Stomach (tissue), 9 donors: ENCODE results near the gene PTPN3. TPM values are rescaled to one million over a fixed set of nuclear protein-coding genes. Genes with fewer than 3 reads are reported as not detected.
A peak's percentile ranks its signal among the peaks of the same experiment; 100 is the strongest.

ENCODE experiments used
- DNase-seq, 2 donors: peaks; one replicate each; pipeline versions ENCODE4 v3.0.0 to v3.0.0-alpha.2; 2013 to 2019
- H3K27ac ChIP-seq, 5 donors: fragments of 200-600 bp in 4 of 5; sonication (generic) in 4 of 5; one replicate each; pipeline ENCODE4 v1.5.1; 2013 to 2019; ENCODE audit warnings: mild to moderate bottlenecking in 1 of 5, moderate library complexity in 1 of 5
- H3K27me3 ChIP-seq, 3 donors: fragments of 200-600 bp; sonication (generic); one replicate each; pipeline ENCODE4 v1.5.1; 2017 to 2019; ENCODE audit warnings: mixed run types in 1 of 3
- H3K36me3 ChIP-seq, 4 donors: fragments of 200-600 bp; sonication (generic); 1 replicate in 3 of 4; 2 replicates in 1 of 4; pipeline ENCODE4 v1.5.1; 2016 to 2019
- H3K4me1 ChIP-seq, 4 donors: fragments of 200-600 bp; sonication (generic); one replicate each; pipeline ENCODE4 v1.5.1; 2016 to 2019
- H3K4me3 ChIP-seq, 4 donors: fragments of 200-600 bp; sonication (generic) in 3 of 4; one replicate each; pipeline ENCODE4 v1.5.1; 2016 to 2019; ENCODE audit warnings: mild to moderate bottlenecking in 1 of 4
- H3K9me3 ChIP-seq, 4 donors: fragments of 200-600 bp; sonication (generic); one replicate each; pipeline ENCODE4 v1.5.1; 2016 to 2019
- EP300 ChIP-seq: sonication (generic); formaldehyde crosslinking; IDR thresholded peaks from one replicate; pipeline ENCODE4 v1.6.1; 2017; ENCODE audit warnings: antibody characterized with exemption
- POLR2A ChIP-seq, 4 donors: fragments of 450-650 bp; IDR thresholded peaks; one replicate each; pipeline ENCODE4 v1.6.1; 2016; ENCODE audit warnings: antibody characterized with exemption in 4 of 4, control low read depth in 2 of 4, mild to moderate bottlenecking in 1 of 4, moderate library complexity in 1 of 4
- POLR2AphosphoS5 ChIP-seq, 3 donors: sonication (generic); formaldehyde crosslinking; IDR thresholded peaks; one replicate each; pipeline ENCODE4 v1.6.1; 2016; ENCODE audit warnings: antibody characterized with exemption in 3 of 3
- WGBS, 5 donors: extraction: QIAGEN DNeasy Blood & Tissue Kit in 3 of 5; methylation state at CpG; one replicate each; pipeline versions ENCODE4 v1.1.5 to v1.1.7; 2013 to 2018; 5-methylcytosine and 5-hydroxymethylcytosine counted together
- intact Hi-C: fragments of 100-400 bp; cut with DNase I; formaldehyde crosslinking; loops from one replicate; pipeline ENCODE4 v1.15.1; 2023; ENCODE audit warnings: low total_unique reads
- polyA plus RNA-seq, 3 donors: library from polyadenylated mRNA; stranded (reverse); fragments of 200-250 nt; gene quantifications; one replicate each; pipeline ENCODE4 v1.2.3, GENCODE V29; 2013
- total RNA-seq, 5 donors: library from RNA; depleted of rRNA; stranded (reverse); fragments of >200 nt; gene quantifications; one replicate each; pipeline versions ENCODE4 v1.1.0 to v1.2.3, GENCODE V29; 2014 to 2016
- TF ChIP-seq, protein P1 (sequence below), 7 experiments: fragments of 450-650 bp in 4 of 7; fragments of 200-600 bp in 3 of 7; sonication (generic) in 3 of 7; IDR thresholded peaks; one replicate each; pipeline ENCODE4 v1.5.1; 2016 to 2019; ENCODE audit warnings: antibody characterized with exemption in 7 of 7, control low read depth in 2 of 7, mild to moderate bottlenecking in 1 of 7
- donor health status: healthy with polysubstance abuse.
- donor health status: Bipolar disorder and iron deficiency.
- donor health status: healthy.

Gene PTPN3
- total and polyA plus RNA-seq, 8 donors, result 4.7 to 16.7 (median 13.1) TPM

DNA sequence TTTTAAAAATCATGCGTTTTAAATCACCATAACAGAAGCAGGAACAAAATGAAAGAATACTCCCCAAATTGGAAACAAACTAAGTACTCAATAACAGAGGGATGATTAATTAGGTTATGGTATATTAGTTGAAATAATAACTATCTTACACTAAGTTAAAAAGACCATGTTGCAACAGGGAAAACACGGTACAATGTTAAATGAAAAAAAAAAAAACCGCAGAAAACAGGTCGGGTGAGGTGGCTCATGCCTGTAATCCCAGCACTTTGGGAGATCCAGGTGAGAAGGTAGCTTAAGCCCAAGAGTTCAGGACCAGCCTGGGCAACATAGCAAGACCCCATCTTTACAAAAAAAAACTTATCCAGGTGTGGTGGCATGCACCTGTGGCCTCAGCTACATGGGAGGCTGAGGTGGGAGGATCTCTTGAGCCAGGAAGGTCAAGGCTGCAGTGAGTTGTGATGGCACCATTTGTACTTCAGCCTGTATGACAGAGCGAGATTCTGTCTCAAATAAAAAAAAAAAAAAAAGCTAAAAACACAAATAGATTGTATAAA, 2.4 kb upstream of the PTPN3 start:
- no peaks in the 10 kb centered on the region for H3K36me3 ChIP-seq
- WGBS, 5 donors, result 38 to 66% (median 51%) methylated on average over 5 of the region's 5 CpGs
- H3K27me3 ChIP-seq, result peaks cover 0 to 64% (median 8%) of the 10 kb centered on the region in 3 donors
- peaks cover 17 to 42% (median 34%) of the 10 kb centered on the region in 4 donors for H3K4me1 ChIP-seq
- peak overlapping the region in 2 of 4 donors; percentile 42 to 47 for H3K4me3 ChIP-seq
- intact Hi-C loops, result no loop called here
- H3K9me3 ChIP-seq, result no peaks in the 10 kb centered on the region
- TF ChIP-seq EP300 (no peak), POLR2A (IDR thresholded peaks at IDR 0.05) (no peak), POLR2AphosphoS5 (IDR thresholded peaks at IDR 0.05) (no peak)
- TF ChIP-seq, protein P1, sequence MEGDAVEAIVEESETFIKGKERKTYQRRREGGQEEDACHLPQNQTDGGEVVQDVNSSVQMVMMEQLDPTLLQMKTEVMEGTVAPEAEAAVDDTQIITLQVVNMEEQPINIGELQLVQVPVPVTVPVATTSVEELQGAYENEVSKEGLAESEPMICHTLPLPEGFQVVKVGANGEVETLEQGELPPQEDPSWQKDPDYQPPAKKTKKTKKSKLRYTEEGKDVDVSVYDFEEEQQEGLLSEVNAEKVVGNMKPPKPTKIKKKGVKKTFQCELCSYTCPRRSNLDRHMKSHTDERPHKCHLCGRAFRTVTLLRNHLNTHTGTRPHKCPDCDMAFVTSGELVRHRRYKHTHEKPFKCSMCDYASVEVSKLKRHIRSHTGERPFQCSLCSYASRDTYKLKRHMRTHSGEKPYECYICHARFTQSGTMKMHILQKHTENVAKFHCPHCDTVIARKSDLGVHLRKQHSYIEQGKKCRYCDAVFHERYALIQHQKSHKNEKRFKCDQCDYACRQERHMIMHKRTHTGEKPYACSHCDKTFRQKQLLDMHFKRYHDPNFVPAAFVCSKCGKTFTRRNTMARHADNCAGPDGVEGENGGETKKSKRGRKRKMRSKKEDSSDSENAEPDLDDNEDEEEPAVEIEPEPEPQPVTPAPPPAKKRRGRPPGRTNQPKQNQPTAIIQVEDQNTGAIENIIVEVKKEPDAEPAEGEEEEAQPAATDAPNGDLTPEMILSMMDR (IDR thresholded peaks at IDR 0.05), result no peak
- peak overlapping the region in 1 of 5 donors; percentile 51 for H3K27ac ChIP-seq
- DNase-seq, result no peak

GRCh38 chr9:109499631-109500410, 1.7 kb upstream of the PTPN3 start:
- peaks cover 19 to 45% (median 35%) of the 10 kb centered on the region in 4 donors for H3K4me1 ChIP-seq
- H3K36me3 ChIP-seq, result no peaks in the 10 kb centered on the region
- H3K4me3 ChIP-seq, result peak overlapping the region; percentile 41 to 47 (median 44)
- TF ChIP-seq, protein P1 (IDR thresholded peaks at IDR 0.05), result no peak
- peak in 1 of 3 donors; percentile 54 for TF ChIP-seq POLR2AphosphoS5 (IDR thresholded peaks at IDR 0.05)
- TF ChIP-seq POLR2A (IDR thresholded peaks at IDR 0.05), result no peak
- no peak for TF ChIP-seq EP300
- intact Hi-C loops, result no loop called here
- peaks cover 0 to 70% (median 8%) of the 10 kb centered on the region in 3 donors for H3K27me3 ChIP-seq
- H3K27ac ChIP-seq, result peak overlapping the region; percentile 35 to 61 (median 58)
- no peaks in the 10 kb centered on the region for H3K9me3 ChIP-seq
- peak; percentile 73 to 87 for DNase-seq
- 2 to 9% (median 5%) methylated on average over 14 to 56 of the region's 56 CpGs for WGBS, 5 donors

DNA sequence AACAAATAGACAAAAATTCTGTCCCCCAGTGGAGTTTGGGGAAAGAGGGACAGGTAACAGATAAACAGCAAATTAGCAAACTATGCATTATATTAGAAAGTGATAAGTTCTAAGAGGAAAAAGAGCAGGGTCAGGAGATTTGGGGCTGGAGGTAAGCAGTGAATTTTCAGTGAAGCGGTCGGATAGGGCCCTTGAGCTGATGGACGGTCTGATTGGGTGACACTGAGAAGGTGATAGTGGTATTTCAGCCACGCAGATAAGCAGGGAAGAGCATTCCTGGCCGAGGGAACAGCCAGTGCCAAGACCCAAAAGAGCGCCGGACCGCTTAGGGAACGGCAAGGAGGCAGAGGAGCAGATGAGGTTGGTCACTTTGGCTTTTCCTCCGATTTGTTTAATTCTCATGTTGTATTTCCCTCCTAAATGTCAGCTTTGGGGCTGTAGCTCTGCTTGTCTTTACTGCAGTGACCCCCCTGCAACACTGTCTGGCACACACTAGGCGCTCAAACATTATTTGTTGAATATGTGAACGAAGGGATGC, 1.1 kb upstream of the PTPN3 start:
- Histone ChIP-seq H3K27me3 (peaks cover 0 to 77% (median 8%) of the 10 kb centered on the region in 3 donors), H3K9me3 (no peaks in the 10 kb centered on the region), H3K36me3 (no peaks in the 10 kb centered on the region), H3K4me3 (peak overlapping the region; percentile 41 to 47 (median 44)), H3K27ac (peak overlapping the region; percentile 19 to 60 (median 51)), H3K4me1 (peaks cover 19 to 45% (median 35%) of the 10 kb centered on the region in 4 donors)
- 15 to 28% (median 26%) methylated on average over 12 of the region's 12 CpGs for WGBS, 5 donors
- TF ChIP-seq, protein P1 (IDR thresholded peaks at IDR 0.05), result no peak
- no peak for TF ChIP-seq POLR2AphosphoS5 (IDR thresholded peaks at IDR 0.05)
- no peak for TF ChIP-seq POLR2A (IDR thresholded peaks at IDR 0.05)
- TF ChIP-seq EP300, result no peak
- intact Hi-C loops, result no loop called here
- no peak for DNase-seq
